Middle frontal gyrus (tissue), 1 donor: ENCODE data around the gene NEK6.

Experiments used
- DNase-seq: peaks from one replicate; pipeline ENCODE4 v3.0.0-alpha.2; 2015; ENCODE audit warnings: low spot score; ENCODE audit errors: extremely low spot score

NEK6 gene

DNA sequence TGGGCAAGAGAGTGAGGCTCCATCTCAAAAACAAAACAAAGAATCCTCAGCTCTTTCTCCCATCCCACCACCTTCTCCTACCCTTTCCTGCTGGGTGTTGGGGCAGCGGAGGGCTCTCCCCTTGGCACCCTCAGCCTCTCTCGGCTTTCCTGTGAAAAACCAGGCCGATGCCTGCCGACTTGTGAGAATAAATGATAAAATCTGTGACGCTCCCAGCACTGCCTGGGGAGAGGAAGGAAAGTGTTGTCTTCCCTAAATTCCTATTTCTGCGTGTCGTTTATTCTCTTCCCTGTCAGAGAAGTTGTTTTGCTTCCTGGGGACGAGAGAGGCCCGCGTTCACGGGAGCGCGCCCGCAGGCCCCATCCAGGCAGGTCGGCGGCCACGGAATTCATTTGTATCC, 19.7 kb downstream of the NEK6 start:
- DNase-seq: no peak

DNA sequence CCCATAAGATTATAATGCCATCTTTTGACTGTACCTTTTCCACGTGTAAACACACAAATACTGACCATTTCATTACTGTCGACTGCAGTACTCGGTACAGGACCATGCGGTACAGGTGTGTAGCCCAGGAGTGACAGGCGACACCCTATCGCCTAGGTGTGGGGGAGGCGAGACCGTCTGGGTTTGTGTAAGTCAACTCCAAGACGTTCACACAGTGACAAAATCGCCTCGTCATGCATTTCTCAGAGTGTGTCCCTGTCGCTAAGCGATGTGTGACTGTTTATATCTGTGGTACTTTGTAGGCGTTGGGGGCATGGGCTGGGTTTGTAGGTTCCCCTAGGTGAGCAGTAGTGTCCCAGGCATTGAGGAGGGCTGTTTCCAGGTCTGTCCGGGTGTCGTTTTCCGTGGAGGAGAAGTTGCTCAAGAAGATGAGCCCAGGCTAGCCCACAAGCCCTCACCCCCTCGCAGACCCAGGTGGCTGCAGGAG, 20.3 kb downstream of the NEK6 start:
- DNase-seq: no peak

DNA sequence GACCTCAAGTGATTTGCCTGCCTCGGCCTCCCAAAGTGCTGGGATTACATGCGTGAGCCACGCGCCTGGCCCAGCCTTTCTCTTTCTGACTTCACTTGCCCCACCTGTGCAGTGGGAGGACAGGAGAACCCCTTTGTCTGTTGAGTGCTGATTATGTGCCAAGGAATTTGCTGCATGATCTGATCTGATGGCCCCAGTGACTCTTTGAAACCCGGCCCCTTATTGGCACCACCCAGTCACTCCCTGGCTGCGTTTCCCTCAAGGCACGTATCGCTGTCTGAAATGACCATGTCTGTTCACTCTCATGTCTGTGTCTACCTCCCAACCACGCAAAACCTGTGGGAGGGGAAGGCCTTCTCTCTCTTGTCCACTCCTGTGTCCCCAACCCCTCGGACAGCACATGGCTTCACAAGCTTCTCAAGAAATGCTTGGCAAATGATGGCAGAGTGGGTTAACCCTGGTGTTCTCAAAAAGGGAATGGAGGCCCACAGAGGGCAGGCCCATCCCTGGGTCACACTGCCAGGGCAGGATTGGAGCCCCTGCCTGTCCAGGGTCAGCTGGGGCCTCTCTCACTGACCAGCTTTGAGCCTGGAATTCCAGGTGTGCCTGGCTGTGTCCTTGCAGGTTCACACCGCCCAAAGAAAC, 21.9 kb downstream of the NEK6 start:
- no peak for DNase-seq

DNA sequence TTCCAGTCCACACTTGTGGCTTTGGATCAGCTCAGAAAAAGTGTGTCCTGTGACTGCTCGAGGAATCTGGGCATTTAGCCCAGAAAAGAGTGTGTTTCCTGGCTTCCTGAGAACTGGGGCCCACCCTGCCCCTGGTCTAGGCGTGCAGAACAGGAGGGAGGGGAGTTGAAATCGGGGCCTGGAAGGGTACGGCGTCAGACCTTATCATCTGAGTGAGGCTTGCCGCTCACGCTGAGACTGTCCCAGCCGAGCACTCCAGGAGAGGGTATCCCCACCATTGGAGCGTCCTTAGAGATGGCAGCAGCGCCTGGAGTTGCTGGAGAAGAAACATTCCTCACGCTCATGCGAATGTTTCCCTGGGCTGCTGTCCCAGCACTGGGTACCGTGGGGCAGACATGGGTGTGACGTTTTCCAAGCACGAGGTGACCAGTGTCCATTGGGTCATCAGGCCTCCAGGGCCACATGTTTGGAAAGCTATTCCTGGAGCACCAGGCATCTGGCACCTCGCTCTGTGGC, 22.5 kb downstream of the NEK6 start:
- DNase-seq: no peak

DNA sequence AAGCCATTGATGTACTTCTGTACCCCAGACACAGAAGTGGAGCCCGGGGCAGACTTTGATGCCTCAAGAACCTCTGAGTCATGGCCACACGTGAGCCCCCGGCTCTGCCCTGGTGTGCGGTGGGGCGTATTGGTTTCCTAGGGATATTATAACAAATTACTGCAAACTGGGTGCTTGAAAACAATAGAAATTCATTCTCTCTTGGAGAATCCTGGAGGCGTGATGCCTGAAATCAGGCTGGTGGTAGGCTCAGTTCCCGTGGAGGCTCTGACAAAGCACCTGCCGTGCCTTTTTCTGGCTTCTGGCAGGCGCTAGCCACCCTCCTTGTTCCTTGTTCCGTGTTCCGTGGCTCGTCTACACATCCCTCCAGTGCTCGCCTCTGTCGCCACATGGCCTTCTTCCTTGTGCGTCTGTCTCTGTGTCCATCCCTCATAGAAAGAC, 24.2 kb downstream of the NEK6 start:
- no peak for DNase-seq

DNA sequence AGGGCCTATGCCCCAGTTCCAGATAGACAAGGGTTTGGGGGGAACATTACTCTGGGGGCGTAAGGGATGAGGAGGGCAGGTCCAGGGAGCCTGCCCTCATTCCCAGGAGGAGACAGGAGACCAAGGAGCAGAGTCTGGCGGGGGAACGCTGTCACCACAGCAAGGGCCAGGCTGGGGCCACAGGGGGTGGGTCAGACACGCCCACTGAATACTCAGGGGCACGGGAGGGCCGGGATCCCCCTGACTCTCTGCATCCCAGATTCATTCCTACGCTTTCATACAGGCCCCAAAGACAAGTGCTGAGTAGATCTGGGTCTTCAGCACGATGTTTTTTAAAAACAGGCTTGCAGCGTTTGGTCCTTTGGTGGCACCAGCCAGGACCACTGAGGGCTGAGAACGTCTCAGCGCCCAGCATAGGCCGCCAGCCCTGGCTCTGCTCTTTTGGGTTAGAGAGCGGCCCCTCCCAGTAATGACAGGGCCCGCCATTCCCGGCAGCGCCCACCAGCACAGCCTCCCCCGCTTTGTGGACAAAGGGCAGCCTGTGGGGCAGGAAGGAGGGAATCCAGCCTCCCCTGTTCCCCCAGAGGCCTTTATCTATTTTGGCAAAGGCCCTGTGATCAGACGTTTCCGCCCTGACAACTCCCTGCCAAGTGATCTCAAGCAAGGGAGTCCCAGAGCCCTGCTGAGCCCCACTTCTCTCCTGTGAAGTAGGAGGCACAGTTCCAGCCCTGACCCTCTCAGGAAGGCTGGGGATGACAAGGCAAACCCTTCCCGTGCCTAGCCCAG, 24.9 kb downstream of the NEK6 start:
- no peak for DNase-seq

DNA sequence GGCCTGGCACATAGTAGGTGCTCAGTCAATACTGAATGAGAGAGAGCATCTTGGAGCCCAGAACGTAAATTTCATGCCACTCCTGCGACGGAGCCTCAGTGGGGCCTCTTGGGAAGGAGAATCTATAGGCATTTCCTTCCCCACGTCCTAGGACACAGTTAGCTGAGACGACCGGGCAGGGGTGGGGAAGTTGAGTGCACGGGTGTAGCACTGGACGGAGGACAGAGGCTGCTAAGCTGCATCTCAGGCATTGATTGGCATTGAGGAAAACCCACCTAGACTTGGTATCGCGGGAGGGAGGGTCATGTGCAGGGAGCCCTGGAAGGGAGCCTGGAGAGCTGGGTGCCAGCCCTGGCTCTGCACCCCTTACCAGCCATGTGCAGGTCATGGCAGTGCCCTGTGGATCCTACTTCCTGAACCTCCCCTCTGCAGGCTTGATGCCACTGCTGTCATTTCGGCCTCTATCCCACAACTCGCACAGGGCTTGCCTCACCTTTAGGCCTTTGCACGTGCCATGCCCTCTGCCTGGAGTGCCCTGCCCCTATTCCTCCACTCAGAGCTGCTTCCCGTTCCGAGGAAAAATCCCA, 25.6 kb downstream of the NEK6 start:
- no peak for DNase-seq

DNA sequence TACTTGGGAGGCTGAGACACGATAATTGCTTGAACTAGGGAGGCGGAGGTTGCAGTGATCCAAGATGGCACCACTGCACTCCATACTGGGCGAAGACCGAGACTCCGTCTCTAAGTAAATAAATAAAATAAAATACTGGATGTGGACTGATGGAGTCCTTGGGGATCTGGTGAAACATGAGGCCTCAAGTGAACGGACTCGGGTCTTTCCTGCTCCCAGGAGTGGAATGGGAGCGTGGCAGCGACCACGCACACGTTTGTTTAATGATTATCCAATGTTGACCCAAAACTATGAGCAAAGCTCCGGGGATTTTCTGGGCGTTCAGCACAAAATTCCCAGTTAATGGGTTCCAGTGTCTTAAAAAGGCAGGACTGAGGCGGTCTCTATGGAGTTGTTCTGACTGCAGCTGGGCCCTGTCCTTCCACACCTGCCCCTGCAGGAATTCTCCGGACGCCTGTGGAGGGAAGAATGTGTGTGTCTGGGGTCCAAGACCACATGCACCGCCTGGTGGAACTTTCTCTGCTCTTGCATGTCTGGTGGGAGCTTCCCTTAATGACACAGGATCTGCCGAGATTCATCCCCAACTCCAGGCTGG, 26.6 kb downstream of the NEK6 start:
- no peak for DNase-seq

DNA sequence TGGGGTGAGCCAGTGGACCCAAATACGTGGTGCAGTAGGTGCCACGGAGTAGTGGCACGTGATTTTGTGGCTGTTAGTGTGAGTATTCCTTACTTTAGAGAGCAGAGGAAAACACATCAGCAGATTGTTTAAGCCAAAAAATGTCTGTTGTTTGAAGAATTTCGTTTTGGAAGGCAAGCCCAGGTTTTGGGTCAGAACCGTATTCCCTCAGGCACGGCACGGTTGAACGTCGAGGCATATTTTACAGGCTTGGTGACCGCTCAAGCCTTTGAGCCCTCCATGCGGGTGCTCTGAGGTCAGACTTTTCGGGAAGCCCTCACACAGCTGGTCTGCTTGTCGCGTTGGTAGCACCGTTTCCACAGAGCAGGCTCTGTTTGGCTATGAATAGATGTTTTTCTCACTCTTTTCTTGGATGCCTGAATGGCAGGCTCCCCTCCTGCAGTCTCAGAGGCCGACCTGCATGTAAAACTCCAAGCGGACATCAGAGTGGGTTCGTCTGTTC, 27.2 kb downstream of the NEK6 start:
- DNase-seq: no peak

DNA sequence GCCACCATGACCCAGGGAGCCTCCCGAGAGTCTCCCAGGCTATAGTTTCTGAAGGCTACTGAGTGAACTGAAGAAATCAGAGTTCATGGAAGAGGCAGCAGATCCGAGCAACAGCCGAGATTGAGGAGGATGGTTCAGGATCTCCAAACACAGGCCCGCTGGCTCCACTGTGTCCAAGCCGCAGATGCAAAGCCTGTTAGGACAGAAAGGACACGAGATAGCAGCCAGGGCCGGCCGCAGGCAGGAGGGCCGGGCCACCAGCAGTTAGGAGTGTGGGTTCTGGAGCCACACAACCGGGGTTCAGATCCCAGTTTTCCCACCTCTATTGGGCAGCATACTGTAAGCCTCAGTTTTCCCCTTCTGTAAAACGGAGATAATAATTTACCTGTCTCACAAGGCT, 27.7 kb downstream of the NEK6 start:
- DNase-seq: no peak

DNA sequence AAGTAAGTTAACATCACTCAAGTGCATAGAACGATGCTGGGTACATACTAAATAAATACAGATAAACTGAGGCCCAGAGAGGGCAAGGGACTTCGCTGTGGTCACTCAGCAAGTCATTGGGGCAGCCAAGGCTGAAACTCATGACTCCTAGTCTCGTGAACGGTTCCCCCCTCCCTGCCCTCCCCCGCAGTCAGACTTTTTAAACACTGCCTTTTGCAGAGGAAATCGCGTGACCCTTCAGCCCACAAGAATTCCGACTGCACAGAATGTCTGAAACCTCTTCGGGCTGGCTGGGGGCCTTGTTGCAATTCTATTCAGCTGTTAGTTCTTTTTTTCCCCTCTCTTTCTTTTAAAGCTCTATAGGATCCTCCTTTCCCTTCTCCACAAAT, 28.1 kb downstream of the NEK6 start:
- DNase-seq: no peak

DNA sequence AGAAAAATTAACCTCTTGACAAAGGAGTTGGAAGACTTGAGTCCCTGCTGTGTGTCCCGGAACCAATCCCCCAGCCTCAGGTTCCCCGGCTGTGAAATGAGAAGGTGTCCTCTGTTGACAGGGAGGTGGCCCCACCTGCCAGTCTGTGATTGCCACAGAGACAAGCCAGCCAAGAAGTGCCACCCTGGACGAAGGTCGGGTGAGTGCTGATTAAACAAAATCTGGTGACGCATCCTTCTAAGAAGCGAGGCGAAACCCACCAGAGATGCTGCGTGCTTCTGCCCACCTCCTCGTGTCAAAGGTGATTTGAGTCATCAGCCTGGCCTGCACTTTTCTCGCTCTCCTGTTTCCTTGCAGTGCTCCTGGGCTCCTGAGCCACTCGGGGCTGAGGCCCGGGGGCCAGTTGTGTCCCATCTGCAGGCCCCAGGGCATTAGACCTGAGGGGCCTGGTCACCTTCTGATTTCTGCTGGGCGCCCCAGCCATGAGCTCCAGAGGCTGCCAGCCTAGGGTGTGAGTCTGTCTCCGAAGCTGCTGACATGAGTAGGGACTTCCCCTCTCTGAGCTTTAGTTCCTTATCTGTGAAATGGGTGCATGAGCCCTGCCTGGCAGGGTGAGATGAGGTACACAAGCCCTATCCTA, 28.7 kb downstream of the NEK6 start:
- DNase-seq: no peak

DNA sequence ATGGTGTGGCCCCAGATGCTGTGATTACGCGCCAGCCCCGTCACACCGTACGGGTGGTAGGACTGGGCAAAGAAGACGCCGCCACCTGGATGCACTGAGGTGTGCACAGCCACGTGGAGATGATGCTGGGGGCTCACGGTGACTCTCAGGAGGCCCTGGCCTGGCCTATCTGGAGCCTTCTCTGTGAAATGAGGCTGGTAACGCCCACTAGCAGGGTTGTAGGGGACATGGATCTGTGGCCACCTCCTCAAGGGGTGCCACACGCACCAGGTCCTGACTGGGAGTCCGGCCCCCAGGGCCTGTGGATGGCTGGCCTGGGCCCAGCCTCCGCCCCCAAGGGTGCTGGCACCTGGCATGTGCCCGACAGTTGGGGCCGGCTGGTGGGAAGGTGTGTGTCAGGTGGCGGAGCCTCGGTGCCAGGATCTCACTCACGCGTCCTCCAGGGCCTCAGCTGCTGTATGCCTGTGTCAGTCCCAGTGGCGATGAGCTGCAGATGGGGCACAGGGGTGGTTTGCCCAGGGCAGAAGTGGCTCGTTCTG, 32.4 kb downstream of the NEK6 start:
- DNase-seq: no peak

DNA sequence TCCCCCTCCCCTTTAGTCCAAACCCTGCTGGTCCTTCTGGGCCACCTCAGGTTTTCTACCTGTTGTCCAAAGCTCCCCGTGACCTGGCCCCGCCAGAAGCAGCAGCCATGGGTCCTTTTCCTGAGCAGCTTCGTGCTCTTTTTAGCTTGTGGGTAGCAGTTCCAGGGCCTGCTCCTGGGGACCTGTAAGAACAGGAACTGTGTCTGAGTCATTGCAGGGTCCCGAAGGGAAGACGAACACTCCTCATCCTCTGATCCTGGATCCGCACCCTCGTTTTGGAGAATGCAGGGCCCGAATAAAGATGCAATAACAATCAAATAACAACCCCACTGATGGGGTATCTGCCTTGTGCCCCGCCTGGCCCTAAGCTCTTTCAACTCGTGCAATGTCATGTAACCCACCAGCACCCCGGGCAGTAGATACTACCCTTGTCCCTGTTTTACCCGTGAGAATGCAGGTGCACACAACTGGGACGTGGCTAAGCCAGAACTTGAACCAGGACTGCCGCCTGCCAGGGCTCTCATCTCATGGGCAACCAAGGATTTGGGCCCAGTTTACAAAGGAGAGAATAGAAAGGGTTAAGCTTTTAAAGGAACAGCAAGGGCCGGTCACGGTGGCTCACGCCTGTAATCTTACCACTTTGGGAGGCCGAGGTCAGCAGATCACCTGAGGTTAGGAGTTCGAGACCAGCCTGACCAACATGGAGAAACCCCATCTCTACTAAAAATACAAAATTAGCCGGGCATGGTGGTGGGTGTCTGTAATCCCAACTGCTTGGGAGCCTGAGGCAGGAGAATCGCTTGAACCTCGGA, 33.2 kb downstream of the NEK6 start:
- DNase-seq: no peak

DNA sequence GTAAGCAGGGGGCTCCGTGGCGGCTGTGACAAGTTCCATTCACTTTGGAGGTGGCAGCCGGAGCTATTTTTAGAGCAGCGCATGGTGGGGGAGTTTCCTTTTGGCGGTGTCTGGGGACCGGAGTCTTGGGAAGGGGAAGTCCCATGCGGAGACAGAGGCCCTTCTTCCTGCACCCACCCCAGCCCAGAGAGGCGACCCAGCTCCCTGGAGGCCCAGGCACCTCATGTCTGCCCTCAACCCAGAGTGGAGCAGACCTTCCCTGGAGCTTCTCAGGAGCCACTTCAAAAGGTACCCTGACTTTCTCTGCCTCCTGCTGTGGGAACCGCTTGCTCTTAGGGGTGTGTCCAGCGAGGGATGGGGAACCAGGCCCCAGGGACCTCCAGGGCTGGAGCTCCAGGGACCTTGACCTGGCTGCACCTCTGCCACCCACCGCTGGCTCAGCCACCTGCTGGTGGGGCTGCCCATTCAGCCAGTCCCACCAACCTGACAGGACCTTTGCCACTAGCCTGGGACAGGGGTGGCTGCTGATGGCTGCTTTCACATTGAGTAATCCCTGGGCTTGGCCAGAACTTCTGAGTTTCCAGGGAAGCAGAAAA, 34.1 kb downstream of the NEK6 start:
- no peak for DNase-seq

DNA sequence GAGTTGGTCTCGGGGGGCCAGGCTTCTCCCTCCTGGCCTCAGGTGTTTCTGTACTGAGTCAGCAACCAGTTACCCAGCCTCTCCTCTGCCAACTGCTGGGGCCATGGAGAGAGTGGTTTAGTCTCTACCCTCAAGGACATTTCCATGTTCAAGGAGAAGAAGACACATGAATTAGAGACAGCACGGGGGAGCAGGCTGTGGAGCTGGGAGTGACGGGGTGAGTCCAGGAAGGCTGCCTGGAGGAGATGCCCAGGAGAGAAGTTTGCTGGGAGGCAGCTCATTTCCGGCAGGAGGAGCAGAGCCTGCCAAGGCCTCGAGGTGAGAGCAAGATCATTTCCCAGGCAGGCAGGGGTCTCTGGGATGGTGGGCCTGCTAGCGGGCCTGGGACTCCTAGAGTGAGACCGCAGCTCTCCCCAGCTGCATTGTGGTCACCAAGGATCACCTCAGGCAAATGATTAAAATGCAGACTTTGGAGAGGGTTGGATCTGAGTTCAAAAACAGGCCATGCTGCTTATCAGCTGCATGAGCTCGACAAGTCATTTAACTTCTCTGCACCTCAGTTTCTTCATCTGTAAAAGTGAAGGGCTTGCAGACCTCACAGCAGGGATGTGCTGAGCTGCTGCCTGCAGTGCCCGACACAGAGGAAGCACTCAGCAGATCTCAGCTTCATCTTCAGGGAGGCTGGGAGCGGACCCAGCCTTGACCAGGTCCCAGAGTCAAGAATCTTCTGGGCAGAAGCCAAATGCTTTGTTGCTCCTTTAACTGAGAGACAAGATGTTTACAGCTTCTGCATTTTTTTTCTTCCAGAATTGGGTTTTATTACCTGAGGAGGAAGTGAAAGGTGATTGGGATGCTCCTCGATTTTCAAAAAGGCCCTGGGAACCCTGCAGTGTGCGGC, 35.2 kb downstream of the NEK6 start:
- DNase-seq: no peak

DNA sequence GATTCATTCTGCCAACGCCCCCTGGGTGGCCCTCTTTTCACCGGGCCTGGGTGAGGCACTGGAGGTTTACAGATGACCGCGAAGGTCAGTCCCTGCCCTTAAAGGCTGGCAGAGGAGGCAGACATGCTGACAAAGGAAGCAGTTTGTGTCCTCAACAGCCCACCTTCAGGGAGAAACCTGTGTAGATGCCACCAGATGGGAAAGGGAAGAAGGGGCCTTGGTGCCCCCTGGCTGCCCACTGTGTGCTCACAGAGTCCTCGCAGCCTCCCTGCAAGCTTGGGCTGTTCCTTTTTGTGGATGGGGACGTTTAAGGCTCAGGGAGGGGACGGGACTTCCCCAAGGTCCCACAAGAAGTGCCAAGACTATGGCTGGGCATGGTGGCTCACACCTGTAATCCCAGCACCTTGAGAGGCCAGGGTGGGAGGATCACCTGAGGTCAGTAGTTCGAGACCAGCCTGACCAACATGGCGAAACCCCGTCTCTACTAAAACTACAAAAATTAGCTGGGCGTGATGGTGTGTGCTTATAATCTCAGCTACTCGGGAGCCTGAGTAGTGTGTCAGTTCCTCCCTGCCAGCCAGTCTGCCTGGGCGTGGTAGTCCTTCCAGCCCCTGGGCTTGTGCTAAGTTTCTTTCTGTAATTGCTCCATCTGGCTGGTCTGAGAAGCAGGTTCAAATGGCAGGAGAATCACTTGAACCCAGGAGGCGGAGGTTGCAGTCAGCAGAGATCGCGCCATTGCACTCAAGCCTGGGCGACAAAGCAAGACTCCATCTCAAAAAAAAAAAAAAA, 36.2 kb downstream of the NEK6 start:
- DNase-seq: no peak
